Measurements from ENCODE around the gene DVL2.

- TF ChIP-seq CTCF (IDR thresholded peaks at IDR 0.05; ENCODE audit: insufficient read depth, low read length, poor library complexity, severe bottlenecking) = no peak
- TF ChIP-seq EZH2phosphoT487 (conservative IDR thresholded peaks at IDR 0.05; ENCODE audit: low read length) = no peak
These were observed 54.7 kb downstream of the DVL2 start, which contains the start of gene ASGR1 for GRCh38 chr17:7179317-7180254.
